OCI-LY1 (cell line): ENCODE data around the gene OR6S1.

Experiments used
- EZH2 ChIP-seq: fragments of 200-600 bp; sonication (generic), shearing (Covaris generic); IDR thresholded peaks from 2 replicates; pipeline ENCODE4 v1.8.0; 2017; ENCODE audit warnings: borderline replicate concordance, mixed run types, mild to moderate bottlenecking, antibody characterized with exemption, low read length, moderate library complexity, mixed read lengths
- TF ChIP-seq, protein P1 (sequence below): fragments of 200-600 bp; sonication (generic), shearing (Covaris generic); IDR thresholded peaks from 2 replicates; pipeline ENCODE4 v1.5.1; 2017; ENCODE audit warnings: mild to moderate bottlenecking, antibody characterized with exemption, low read length, moderate library complexity, mixed read lengths

DNA sequence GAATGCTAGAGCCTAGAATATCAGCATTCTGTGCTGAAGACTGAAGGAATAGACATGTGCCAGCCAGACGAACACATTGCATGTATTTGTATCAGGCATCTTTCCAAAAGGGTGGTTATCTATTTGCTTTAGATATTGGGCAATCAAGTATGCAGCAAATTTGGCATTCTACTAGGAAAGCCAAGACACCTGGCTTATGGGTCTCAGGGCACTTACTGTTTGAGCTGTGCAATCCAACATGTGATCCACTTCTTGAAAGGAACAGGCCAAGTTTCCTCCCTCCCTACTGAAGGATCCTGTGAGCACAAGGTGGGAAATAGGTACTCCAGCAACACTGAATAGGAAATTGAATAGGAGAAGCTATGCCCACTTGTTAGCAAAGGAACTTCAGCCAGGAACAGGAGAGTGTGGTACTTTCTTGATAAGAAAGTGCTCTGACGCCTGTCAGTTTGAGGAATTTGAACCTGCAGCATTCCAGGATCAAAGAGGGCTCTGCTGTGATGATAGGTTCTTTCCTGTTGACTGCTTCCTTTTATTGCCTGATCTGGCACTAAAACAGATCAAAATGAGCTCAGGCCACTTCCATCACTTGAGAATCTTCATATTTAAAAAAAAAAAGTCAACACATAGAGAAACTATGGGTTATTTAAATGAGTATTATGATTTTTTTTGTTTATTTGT is 20.6 kb downstream of the OR6S1 start:
- no peak for TF ChIP-seq EZH2
- TF ChIP-seq, protein P1, sequence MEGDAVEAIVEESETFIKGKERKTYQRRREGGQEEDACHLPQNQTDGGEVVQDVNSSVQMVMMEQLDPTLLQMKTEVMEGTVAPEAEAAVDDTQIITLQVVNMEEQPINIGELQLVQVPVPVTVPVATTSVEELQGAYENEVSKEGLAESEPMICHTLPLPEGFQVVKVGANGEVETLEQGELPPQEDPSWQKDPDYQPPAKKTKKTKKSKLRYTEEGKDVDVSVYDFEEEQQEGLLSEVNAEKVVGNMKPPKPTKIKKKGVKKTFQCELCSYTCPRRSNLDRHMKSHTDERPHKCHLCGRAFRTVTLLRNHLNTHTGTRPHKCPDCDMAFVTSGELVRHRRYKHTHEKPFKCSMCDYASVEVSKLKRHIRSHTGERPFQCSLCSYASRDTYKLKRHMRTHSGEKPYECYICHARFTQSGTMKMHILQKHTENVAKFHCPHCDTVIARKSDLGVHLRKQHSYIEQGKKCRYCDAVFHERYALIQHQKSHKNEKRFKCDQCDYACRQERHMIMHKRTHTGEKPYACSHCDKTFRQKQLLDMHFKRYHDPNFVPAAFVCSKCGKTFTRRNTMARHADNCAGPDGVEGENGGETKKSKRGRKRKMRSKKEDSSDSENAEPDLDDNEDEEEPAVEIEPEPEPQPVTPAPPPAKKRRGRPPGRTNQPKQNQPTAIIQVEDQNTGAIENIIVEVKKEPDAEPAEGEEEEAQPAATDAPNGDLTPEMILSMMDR = no peak
